HepG2 (cell line): Measurements from ENCODE around the gene STX1B. TPM values are rescaled to one million over a fixed set of nuclear protein-coding genes. Genes with fewer than 3 reads are reported as not detected.

Experiments used
- ATAC-seq: fragments of 200-7000 bp; cut with Tn5 transposase; 3 replicates; pipeline ENCODE4 v1.9.1; 2020; ENCODE audit warnings: mild to moderate bottlenecking, moderate library complexity
- BruUV-seq: library from RNA; stranded (reverse); fragments of 400-500 nt; replicated peaks from 2 replicates; lab custom pipeline; 2021; lab: Mats Ljungman, UMichigan
- CTCF ChIA-PET: fragments of 300-600 bp; formaldehyde crosslinking; extraction: SDS; loops from one replicate; lab custom pipeline; 2021; ENCODE audit warnings: low total read pairs, inconsistent platforms, low intra/inter-chr PET ratio; lab: Yijun Ruan, JAX
- POLR2A ChIA-PET: fragments of 350-600 bp; sonication (Branson Sonifier 250); formaldehyde crosslinking; loops from one replicate; lab custom pipeline; 2020; ENCODE audit warnings: antibody characterized with exemption, inconsistent platforms; lab: Yijun Ruan, JAX
- DNase-seq: peaks from one replicate; pipeline ENCODE4 v3.0.0-alpha.2; 2015; ENCODE audit warnings: low spot score
- FAIRE-seq: peaks from 3 replicates; lab custom pipeline; 2011; peaks lifted over from hg19 to GRCh38; lab: Jason Lieb, UNC
- H2AFZ ChIP-seq: one replicate; pipeline ENCODE4 v1.6.1; 2011; ENCODE audit warnings: low read length, inconsistent platforms
- H3K27ac ChIP-seq: fragments of 300-600 bp; 3 replicates; pipeline ENCODE4 v1.8.0; 2011; ENCODE audit warnings: mixed run types, mild to moderate bottlenecking, mixed read lengths, low read length, inconsistent platforms; ENCODE audit not compliant: insufficient read depth; ENCODE audit errors: extremely low read length
- H3K27me3 ChIP-seq, 2 experiments: fragments of 200-600 bp in 1 of 2; 2 replicates in 1 of 2; 3 replicates in 1 of 2; pipeline versions ENCODE4 v1.6.0 to v1.8.0; 2011; ENCODE audit warnings: low read length in 2 of 2, mild to moderate bottlenecking in 2 of 2, moderate library complexity in 2 of 2, inconsistent platforms in 1 of 2; ENCODE audit not compliant: insufficient read depth in 2 of 2, control insufficient read depth in 1 of 2
- H3K36me3 ChIP-seq, 2 experiments: fragments of 200-600 bp in 1 of 2; replicated peaks in 1 of 2; 2 replicates in 1 of 2; 3 replicates in 1 of 2; pipeline versions ENCODE4 v1.5.1 to v1.8.0; 2011; ENCODE audit warnings: low read length in 2 of 2, inconsistent platforms in 1 of 2; ENCODE audit not compliant: insufficient read depth in 2 of 2, control insufficient read depth in 1 of 2
- H3K4me1 ChIP-seq: 2 replicates; pipeline ENCODE4 v1.5.1; 2012; ENCODE audit warnings: low read length, inconsistent platforms; ENCODE audit not compliant: insufficient read depth
- H3K4me2 ChIP-seq: 2 replicates; pipeline ENCODE4 v1.6.0; 2011; ENCODE audit warnings: low read depth, low read length, inconsistent platforms
- H3K4me3 ChIP-seq, 3 experiments: fragments of 200-600 bp in 1 of 3; sonication (generic), shearing (Covaris generic) in 1 of 3; replicated peaks in 1 of 3; 2 replicates each; pipeline ENCODE4 v1.5.1; 2011 to 2016; ENCODE audit warnings: low read length in 3 of 3, inconsistent platforms in 2 of 3, low read depth in 2 of 3, mild to moderate bottlenecking in 2 of 3, control low read depth in 1 of 3, mixed read lengths in 1 of 3; ENCODE audit not compliant: insufficient read depth in 1 of 3
- H3K79me2 ChIP-seq: one replicate; pipeline ENCODE4 v1.6.1; 2011; ENCODE audit warnings: low read length, inconsistent platforms; ENCODE audit not compliant: insufficient read depth
- H3K9ac ChIP-seq: 2 replicates; pipeline ENCODE4 v1.6.0; 2011; ENCODE audit warnings: mild to moderate bottlenecking, low read depth, low read length, inconsistent platforms; ENCODE audit not compliant: insufficient read depth
- H3K9me3 ChIP-seq: 2 replicates; pipeline ENCODE4 v1.5.1; 2012; ENCODE audit warnings: mild to moderate bottlenecking, low read length
- H4K20me1 ChIP-seq: 2 replicates; pipeline ENCODE4 v1.6.0; 2011; ENCODE audit warnings: inconsistent platforms, mild to moderate bottlenecking, low read length, moderate library complexity; ENCODE audit not compliant: insufficient read depth
- CCAR2 ChIP-seq: fragments of 200-400 bp; formaldehyde crosslinking; optimal IDR thresholded peaks from 2 replicates; pipeline ENCODE3; 2018; ENCODE audit warnings: low read depth, mild to moderate bottlenecking, low read length, moderate library complexity
- CENPX ChIP-seq: sonication (generic); formaldehyde crosslinking; IDR thresholded peaks from 2 replicates; pipeline ENCODE4 v1.9.0; 2021; ENCODE audit warnings: mild to moderate bottlenecking, missing genetic modification reagents, moderate library complexity
- MLXIP ChIP-seq: sonication (generic); formaldehyde crosslinking; IDR thresholded peaks from 2 replicates; pipeline ENCODE4 v1.9.0; 2021; ENCODE audit warnings: missing genetic modification reagents, borderline replicate concordance
- MTA3 ChIP-seq: sonication (generic); formaldehyde crosslinking; IDR thresholded peaks from 2 replicates; pipeline ENCODE4 v1.4.0; 2020; ENCODE audit warnings: missing genetic modification reagents
- REL ChIP-seq: sonication (generic); formaldehyde crosslinking; conservative IDR thresholded peaks from 2 replicates; pipeline ENCODE4 v1.8.0; 2022; ENCODE audit warnings: mild to moderate bottlenecking, missing genetic modification reagents, moderate library complexity
- REPIN1 ChIP-seq: sonication (generic); formaldehyde crosslinking; IDR thresholded peaks from 2 replicates; pipeline ENCODE4 v1.8.0; 2022; ENCODE audit warnings: missing genetic modification reagents, low read depth, mild to moderate bottlenecking, borderline replicate concordance
- SUZ12 ChIP-seq: fragments of 150-350 bp; IDR thresholded peaks from 2 replicates; pipeline ENCODE4 v1.6.1; 2014; ENCODE audit warnings: low read depth, low read length
- ZNF275 ChIP-seq: sonication (generic); formaldehyde crosslinking; IDR thresholded peaks from 2 replicates; pipeline ENCODE4 v1.8.0; 2022; ENCODE audit warnings: missing genetic modification reagents, mild to moderate bottlenecking, inconsistent platforms, borderline replicate concordance
- ZNF276 ChIP-seq: sonication (generic); formaldehyde crosslinking; IDR thresholded peaks from 2 replicates; pipeline ENCODE4 v1.4.0; 2020; ENCODE audit warnings: mild to moderate bottlenecking, low read depth, missing genetic modification reagents
- ZNF280B ChIP-seq: sonication (generic); formaldehyde crosslinking; IDR thresholded peaks from 2 replicates; pipeline ENCODE4 v1.5.0; 2020; ENCODE audit warnings: missing genetic modification reagents, mild to moderate bottlenecking, borderline replicate concordance
- ZNF430 ChIP-seq: sonication (generic); formaldehyde crosslinking; IDR thresholded peaks from 2 replicates; pipeline ENCODE4 v1.9.0; 2021; ENCODE audit warnings: mild to moderate bottlenecking, missing genetic modification reagents
- ZNF569 ChIP-seq: sonication (generic); formaldehyde crosslinking; IDR thresholded peaks from 2 replicates; pipeline ENCODE4 v1.5.0; 2020; ENCODE audit warnings: mild to moderate bottlenecking, missing genetic modification reagents, moderate library complexity, borderline replicate concordance
- ZNF775 ChIP-seq: sonication (generic); formaldehyde crosslinking; IDR thresholded peaks from 2 replicates; pipeline ENCODE4 v1.4.0; 2020; ENCODE audit warnings: missing genetic modification reagents, mild to moderate bottlenecking, moderate library complexity, borderline replicate concordance
- WGBS: methylation state at CpG from one replicate; pipeline ENCODE4 v1.1.6; 2017; ENCODE audit warnings: low lambda C conversion rate; 5-methylcytosine and 5-hydroxymethylcytosine counted together
- in situ Hi-C: cut with HindIII; loops from 2 replicates; pipeline ENCODE4 v1.10.0; 2017; ENCODE audit warnings: low pct_unique_long_range_greater_than_20kb; ENCODE audit not compliant: extremely low pct_ligation_motif_present
- intact Hi-C: fragments of 100-400 bp; cut with micrococcal nuclease; formaldehyde crosslinking; loops from one replicate; pipeline ENCODE4 v1.10.0; 2022; ENCODE audit not compliant: unreplicated experiment
- polyA plus RNA-seq, 8 experiments: library from polyadenylated mRNA; depleted of rRNA in 3 of 8; stranded (reverse) in 7 of 8; unstranded in 1 of 8; fragments of >200 nt; fragmentation: Illumina TruSeq in 4 of 8; extraction: Trizol in 4 of 8; gene quantifications; 2 replicates each; pipeline versions ENCODE4 v1.2.1 to v1.2.3, GENCODE V29; 2011 to 2016; ENCODE audit warnings: low read depth in 4 of 8, missing spikeins in 1 of 8, mixed read lengths in 1 of 8; ENCODE audit not compliant: insufficient read depth in 1 of 8
- total RNA-seq, 5 experiments: library from RNA; depleted of rRNA; stranded (reverse); fragments of >200 nt; fragmentation: Illumina TruSeq; extraction: Trizol; gene quantifications; 2 replicates each; pipeline ENCODE4 v1.2.3, GENCODE V29; 2016; ENCODE audit warnings: low read depth in 1 of 5

The STX1B gene
- total and polyA plus RNA-seq, 2 of the 13 experiments (the other 11 are each of a cell fraction or from before 2014, with no cell fraction given): 2.1 to 3.0 TPM

- TF ChIP-seq CCAR2 (no peak), CENPX (no peak)
Observed at GRCh38 chr16:31042866-31043265, 32.4 kb upstream of the STX1B start (continued).

- BruUV-seq: no TSS peak
- no peak for FAIRE-seq
- no peaks in the 10 kb centered on the region; a peak in 1 of 5 replicates for H3K27me3 ChIP-seq
- H3K4me3 ChIP-seq: no peak overlapping the region
- DNase-seq: no peak
- intact Hi-C loops (no loop called here), in situ Hi-C loops (no loop called here)
- CTCF ChIA-PET: no interaction called here
- no peak overlapping the region for H3K4me2 ChIP-seq
- 100% methylated on average over 2 of the region's 2 CpGs for WGBS
- H3K9me3 ChIP-seq: no peaks in the 10 kb centered on the region
- TF ChIP-seq MLXIP (CRISPR knock-in tag): no peak
- no peak for TF ChIP-seq ZNF280B (CRISPR knock-in tag)
- no peak for TF ChIP-seq MTA3 (CRISPR knock-in tag)
- no peak for TF ChIP-seq REPIN1 (CRISPR knock-in tag)
- TF ChIP-seq ZNF775 (CRISPR knock-in tag): no peak
- TF ChIP-seq REL: no peak
- no peak for TF ChIP-seq ZNF276 (CRISPR knock-in tag)
- TF ChIP-seq ZNF430 (CRISPR knock-in tag): no peak
- TF ChIP-seq SUZ12: no peak
- TF ChIP-seq ZNF275 (CRISPR knock-in tag): no peak
- TF ChIP-seq ZNF569 (CRISPR knock-in tag): no peak
- no peak overlapping the region for H3K9ac ChIP-seq
- H4K20me1 ChIP-seq: peaks cover 4% of the 10 kb centered on the region; the same call in 1 of the 2 replicates
- ATAC-seq: no peak
- H3K79me2 ChIP-seq: peaks cover 3% of the 10 kb centered on the region
- POLR2A ChIA-PET: no interaction called here
- H3K4me1 ChIP-seq: peaks cover 19% of the 10 kb centered on the region
- H3K27ac ChIP-seq: no peak overlapping the region
- no peak overlapping the region for H2AFZ ChIP-seq
- H3K36me3 ChIP-seq: peaks cover 0 to 20% of the 10 kb centered on the region in 2 experiments; a peak in 4 of 5 replicates
Observed at GRCh38 chr16:31038993-31039392, 28.6 kb upstream of the STX1B start.
